HEK293T (cell line): ENCODE results near the gene STEEP1.

ENCODE experiments used
- ELF4 ChIP-seq: fragments of 450-650 bp; IDR thresholded peaks from 2 replicates; pipeline ENCODE4 v1.6.1; 2017; ENCODE audit warnings: antibody characterized with exemption
- FOXM1 ChIP-seq: fragments of 450-650 bp; IDR thresholded peaks from 2 replicates; pipeline ENCODE4 v1.6.1; 2017; ENCODE audit warnings: mild to moderate bottlenecking, borderline replicate concordance
- SUZ12 ChIP-seq: fragments of 450-650 bp; IDR thresholded peaks from 2 replicates; pipeline ENCODE4 v1.6.1; 2016; ENCODE audit warnings: mild to moderate bottlenecking
- TARDBP ChIP-seq: fragments of 450-650 bp; IDR thresholded peaks from 2 replicates; pipeline ENCODE4 v1.6.1; 2016

GRCh38 chrX:119500061-119500800, 65.0 kb downstream of the STEEP1 start:
- TF ChIP-seq SUZ12 (no peak), FOXM1 (no peak), ELF4 (no peak), TARDBP (no peak)
